ENCODE measurements around the gene FAP. TPM values are rescaled to one million over a fixed set of nuclear protein-coding genes. Genes with fewer than 3 reads are reported as not detected.

The FAP gene
- total RNA-seq, 1 donor from 2014 or later: 2.4 TPM

- FAIRE-seq: no peak
- DNase-seq (ENCODE audit: low spot score in 2 of 2): peak in 1 of 2 donors; percentile 5
These were observed 46.6 kb downstream of the FAP start for GRCh38 chr2:162196638-162197037.

GRCh38 chr2:162188451-162188850 lies 54.8 kb downstream of the FAP start:
- DNase-seq (ENCODE audit: low spot score in 2 of 2) (no peak), FAIRE-seq (no peak)

- FAIRE-seq (no peak), DNase-seq (ENCODE audit: low spot score in 2 of 2) (no peak)
These were observed 57.6 kb downstream of the FAP start for GRCh38 chr2:162185541-162186232.

- FAIRE-seq: no peak
These were observed 58.3 kb downstream of the FAP start for GRCh38 chr2:162184821-162185450.

DNA sequence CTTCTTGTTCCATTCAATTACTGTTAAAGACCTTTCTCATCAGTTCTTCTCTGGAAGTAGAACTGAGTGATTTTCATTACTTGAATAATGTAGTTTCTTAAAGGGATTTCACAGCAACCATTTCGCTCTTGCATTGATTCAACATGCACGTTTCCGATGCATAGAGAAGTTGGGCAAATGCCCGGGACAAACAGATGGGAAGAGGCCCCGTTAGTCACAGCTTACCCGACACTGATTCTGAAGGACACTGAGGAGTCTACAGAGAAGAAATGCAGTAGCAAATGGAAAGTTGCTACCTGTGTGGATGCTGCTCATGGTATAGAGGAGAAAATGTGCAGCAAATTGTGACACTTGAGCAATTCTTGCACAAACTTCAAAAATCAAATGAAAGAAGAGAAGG lies 58.9 kb downstream of the FAP start:
- no peak for DNase-seq (ENCODE audit: low spot score in 2 of 2)
- FAIRE-seq: no peak

More at GRCh38 chr2:162184821-162185450, 58.3 kb downstream of the FAP start:
- no peak for DNase-seq (ENCODE audit: low spot score in 2 of 2)

- FAIRE-seq (no peak), DNase-seq (ENCODE audit: low spot score in 2 of 2) (no peak)
These were observed 60.9 kb downstream of the FAP start for GRCh38 chr2:162182395-162182794.

DNA sequence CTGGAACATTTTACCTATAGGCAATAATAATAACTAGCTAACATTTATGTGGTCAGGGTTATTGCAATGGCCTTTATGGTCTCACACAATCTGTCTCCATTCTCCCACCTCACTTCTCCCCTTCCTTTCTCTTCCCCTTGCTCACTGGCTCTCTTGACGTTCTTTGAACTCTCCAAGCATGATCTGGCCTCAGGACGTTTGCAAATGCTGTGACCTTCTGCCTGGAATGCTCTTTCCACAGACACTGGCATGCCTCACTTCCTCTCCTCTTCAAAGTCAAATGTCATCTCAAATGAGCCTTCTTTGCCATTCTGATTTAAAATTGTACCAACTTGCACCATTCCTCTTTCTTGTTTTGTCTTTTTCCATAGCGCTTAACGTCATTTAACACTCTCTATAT lies 65.9 kb downstream of the FAP start:
- FAIRE-seq: no peak
- DNase-seq (ENCODE audit: low spot score in 2 of 2): no peak

- FAIRE-seq: no peak
These were observed 67.5 kb downstream of the FAP start for GRCh38 chr2:162175714-162176113.

GRCh38 chr2:162174746-162175145 lies 68.5 kb downstream of the FAP start:
- no peak for DNase-seq (ENCODE audit: low spot score in 2 of 2)
- no peak for FAIRE-seq

More at GRCh38 chr2:162175714-162176113, 67.5 kb downstream of the FAP start:
- DNase-seq (ENCODE audit: low spot score in 2 of 2): no peak

GRCh38 chr2:162172802-162173370 lies 70.4 kb downstream of the FAP start:
- no peak for DNase-seq (ENCODE audit: low spot score in 2 of 2)
- no peak for FAIRE-seq

DNA sequence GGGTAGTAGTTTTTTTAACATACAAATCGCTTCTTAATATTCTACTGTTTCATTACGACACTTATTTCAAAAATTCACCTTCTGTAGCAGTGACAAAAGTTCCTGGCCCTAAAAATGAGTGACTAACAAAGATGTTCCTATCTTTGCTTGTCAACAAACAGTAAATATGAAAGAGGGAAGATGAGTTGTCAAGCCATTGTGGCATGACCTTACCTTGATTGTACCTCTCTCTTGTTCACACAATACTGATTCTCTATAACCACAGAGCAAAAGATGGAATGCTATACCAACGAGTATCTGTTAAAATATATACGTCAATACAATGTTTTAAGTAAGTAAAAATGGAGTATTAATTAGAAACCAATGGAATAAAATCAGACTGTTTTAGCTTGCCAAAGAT lies 76.5 kb downstream of the FAP start:
- FAIRE-seq: no peak
- DNase-seq (ENCODE audit: low spot score in 2 of 2): no peak

- FAIRE-seq (no peak), DNase-seq (ENCODE audit: low spot score in 2 of 2) (no peak)
These were observed 77.1 kb downstream of the FAP start for GRCh38 chr2:162166174-162166573.

DNA sequence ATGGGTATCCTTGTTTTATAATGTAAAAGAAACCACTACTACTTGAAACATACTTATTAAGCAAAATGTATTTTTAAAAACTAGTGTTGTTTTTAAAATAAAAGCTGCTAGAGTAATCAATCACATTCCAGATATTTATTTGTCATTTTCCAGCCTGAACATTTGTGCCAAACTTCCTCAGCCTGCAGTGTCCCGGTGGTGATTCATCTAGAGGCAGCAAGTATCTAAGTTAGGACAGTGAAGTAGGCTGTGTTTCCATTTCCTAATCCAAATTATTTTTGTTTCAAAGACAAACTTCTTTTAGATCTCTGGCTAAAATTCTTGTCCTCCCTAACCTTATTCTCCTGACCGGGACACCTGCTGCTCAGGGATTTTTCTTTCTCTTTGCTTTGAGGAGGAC lies 78.4 kb downstream of the FAP start:
- FAIRE-seq (no peak), DNase-seq (ENCODE audit: low spot score in 2 of 2) (peak in 1 of 2 donors; percentile 2)

DNA sequence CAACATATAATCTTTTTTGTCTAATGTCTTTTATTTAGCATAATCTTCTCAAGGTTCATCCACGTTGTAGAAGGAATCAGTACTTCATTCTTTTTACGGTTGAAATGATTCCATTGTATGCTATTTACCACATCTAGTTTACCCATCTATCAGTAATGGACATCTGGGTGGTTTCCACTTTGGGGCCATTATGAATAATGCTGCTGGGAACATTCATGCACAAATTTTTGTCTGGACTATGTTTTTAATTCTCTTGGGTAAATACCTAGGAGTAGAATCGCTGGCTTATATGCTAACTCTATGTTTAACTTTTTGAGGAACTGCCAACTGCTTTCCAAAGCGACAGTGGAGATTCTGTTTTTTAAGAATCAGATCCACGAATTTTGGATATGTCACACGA lies 83.8 kb downstream of the FAP start:
- FAIRE-seq (no peak), DNase-seq (ENCODE audit: low spot score in 2 of 2) (no peak)

DNA sequence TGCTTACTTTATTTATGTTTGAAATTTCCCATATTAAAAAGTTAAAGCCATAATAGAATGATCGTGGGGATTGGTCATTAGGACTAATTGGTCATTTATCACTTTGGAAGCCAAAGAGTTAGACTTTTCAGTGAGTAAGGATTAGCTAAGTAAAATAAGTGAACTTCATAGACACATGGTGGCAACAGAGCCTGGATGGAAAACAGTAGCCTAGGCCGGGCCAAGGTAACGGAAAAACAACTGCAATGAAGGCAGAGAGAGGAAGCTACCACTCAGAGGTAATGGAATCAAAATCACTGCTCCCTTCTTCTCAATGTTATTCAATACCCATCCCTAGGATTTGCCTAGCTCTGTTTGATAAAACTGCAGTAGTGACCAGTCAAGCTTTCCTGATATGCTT lies 87.1 kb downstream of the FAP start:
- FAIRE-seq: no peak
- no peak for DNase-seq (ENCODE audit: low spot score in 2 of 2)

DNA sequence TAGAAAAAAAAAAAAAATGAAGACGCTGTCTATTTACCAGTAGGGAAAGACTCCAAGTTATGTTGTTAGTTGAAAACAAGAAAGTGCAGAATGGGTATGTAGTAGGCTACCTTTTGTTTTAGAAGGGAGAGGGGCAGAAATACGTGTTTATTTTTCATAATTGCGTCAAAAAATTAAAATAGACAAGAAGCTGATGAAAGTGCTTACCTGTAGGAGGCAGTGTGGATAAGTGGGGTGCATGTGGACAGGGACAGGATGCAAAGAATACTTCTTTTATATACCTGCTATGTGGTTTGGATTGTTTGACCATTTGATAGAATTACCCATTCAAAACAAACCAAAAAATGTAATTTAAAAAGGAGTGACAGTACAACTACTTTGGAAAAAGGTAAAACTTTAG lies 88.2 kb downstream of the FAP start:
- no peak for FAIRE-seq
- no peak for DNase-seq (ENCODE audit: low spot score in 2 of 2)

DNA sequence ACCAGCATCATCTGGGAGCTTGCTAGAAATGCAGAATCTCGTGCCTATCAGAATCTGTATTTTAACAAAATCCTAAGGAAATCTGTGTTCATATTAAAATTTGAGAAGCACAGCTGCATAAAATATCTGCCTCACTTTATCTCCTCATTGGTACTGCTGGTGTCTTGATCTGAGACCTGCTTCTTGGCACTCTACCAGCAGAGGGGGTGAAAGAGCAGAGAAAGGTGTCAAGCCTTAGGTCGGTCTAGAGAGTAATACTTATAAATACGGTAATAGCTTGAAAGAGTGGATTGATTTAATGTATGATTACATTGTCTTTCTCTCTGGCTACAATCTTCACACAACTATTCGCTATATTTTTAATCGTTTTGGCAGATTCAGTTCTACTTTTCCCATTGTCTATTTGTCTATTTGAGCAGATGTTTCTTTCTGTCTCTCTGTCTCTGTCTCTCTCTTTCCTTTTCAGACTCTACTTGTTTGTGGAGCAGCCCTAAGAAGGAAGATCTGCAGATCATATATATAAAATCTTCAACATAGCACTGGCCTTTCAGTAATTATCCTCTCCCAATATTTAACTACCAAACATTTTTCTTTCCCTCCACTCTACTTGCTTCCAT lies 89.5 kb downstream of the FAP start:
- DNase-seq (ENCODE audit: low spot score in 2 of 2) (no peak), FAIRE-seq (no peak)

DNA sequence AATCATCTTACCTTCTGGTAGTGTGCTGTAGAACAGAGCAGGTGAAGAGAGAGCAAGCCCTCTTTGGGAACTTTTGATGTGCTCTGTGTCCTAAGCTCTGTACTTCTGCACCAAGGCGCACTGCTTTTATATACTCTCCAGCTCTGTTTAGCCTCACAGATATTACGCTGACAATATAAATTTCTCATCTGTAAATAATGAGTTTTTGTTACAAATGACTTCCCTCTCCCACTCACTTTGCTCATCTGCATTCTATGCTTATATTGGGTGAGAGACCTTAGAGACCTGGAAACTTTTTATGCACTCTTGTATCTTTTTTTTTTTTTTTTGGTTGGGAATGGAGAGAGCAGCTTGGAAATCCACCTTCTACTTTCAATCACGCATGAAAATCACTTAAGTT lies 91.1 kb downstream of the FAP start, which contains the start of gene GCG:
Gene GCG (minus strand): TSS at position 101 of the 400 bp plus-strand sequence. CDS start 3,069 bp downstream, outside the sequence.
- no peak for DNase-seq (ENCODE audit: low spot score in 2 of 2)
- no peak for FAIRE-seq

- DNase-seq (ENCODE audit: low spot score in 2 of 2) (no peak), FAIRE-seq (no peak)
These were observed 93.3 kb downstream of the FAP start for GRCh38 chr2:162149940-162150339.

- no peak for DNase-seq (ENCODE audit: low spot score in 2 of 2)
- FAIRE-seq: no peak
These were observed 93.8 kb downstream of the FAP start for GRCh38 chr2:162149466-162149865.

DNA sequence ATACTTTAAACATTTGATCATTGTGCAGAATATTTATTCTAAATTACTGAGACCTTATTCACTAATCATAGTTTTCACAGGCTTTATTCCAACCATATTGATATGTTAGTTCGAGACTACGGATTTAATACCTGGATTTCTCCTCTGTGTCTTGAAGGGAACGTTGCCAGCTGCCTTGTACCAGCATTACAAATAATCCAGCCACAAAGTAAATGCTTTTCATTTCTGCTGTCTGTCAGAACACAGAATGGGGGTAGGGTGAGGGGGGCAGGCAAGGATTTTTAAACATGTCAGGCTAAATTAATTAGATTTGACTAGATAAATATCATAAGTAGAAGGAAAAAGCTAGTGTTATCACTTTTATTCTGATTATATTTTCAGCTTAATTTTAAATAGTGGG lies 94.3 kb downstream of the FAP start:
- DNase-seq (ENCODE audit: low spot score in 2 of 2) (no peak), FAIRE-seq (no peak)

Measured in frontal cortex (tissue), 4 donors.